HG03571 (cell line): Measurements from ENCODE around the gene RHBDL1.

Source experiments
- ATAC-seq: cut with Tn5 transposase; IDR thresholded peaks from one replicate; pipeline ENCODE4 v1.9.1; 2021; ENCODE audit not compliant: unreplicated experiment

Gene RHBDL1

GRCh38 chr16:672851-673250 is 2.6 kb upstream of the RHBDL1 start:
- ATAC-seq: no peak

GRCh38 chr16:673399-673991 is 2.0 kb upstream of the RHBDL1 start:
- no peak for ATAC-seq

DNA sequence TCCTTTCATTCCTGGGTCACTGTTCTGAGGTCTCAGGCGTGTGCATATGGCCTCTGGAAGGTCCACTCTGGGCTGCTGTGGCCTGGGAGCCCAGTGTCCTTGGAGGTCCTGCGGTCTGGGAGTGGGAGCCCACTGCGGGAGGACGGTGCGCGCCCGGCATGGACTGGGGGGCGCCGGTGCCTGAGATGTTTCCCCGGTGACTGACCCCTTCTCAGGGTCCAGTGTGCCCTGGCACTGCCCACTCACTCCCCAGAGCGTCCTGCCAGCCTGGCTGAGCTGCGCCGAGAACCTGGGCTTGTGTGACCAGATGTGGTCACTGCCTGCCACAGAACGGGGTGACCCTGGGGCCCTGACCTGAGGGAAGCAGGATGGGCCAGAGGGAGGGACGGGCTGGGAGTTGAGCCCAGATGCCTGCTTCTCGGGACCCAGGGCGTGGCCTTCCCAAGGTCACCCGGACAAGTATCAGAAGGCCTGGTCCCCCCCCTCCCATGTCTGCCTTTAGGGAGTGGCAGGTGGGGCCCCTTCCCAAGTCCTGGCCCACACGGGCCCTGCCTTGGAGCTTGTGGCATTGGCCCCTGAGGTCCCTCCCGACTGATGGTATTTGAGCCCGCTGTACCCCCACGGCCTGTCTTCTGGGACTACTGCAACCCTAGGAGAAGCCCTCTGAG is 1.1 kb upstream of the RHBDL1 start:
- no peak for ATAC-seq

DNA sequence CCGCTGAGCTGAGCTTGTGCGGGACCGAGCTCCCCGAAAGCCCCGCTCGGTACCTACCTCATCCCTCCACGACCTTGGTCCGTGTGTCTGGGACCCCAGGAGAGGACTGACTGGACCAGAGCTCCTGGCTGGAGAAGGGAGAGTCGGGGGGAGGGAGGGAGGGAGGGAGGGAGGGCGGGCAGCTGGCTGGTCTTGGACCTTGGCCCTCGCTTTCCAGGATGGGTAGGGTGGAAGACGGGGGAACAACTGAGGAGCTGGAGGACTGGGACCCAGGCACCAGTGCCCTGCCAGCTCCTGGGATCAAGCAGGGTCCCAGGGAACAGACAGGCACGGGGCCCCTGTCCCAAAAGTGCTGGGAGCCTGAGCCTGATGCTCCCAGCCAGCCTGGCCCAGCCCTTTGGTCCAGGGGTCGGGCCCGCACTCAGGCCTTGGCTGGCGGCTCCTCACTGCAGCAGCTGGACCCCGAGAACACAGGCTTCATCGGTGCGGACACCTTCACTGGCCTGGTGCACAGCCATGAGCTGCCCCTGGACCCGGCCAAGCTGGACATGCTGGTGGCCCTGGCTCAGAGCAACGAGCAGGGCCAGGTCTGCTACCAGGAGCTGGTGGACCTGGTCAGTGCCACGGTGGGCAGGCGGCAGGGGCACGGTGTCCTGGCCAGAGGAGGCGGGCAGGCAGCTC is 553 bp downstream of the RHBDL1 start:
- no peak for ATAC-seq

DNA sequence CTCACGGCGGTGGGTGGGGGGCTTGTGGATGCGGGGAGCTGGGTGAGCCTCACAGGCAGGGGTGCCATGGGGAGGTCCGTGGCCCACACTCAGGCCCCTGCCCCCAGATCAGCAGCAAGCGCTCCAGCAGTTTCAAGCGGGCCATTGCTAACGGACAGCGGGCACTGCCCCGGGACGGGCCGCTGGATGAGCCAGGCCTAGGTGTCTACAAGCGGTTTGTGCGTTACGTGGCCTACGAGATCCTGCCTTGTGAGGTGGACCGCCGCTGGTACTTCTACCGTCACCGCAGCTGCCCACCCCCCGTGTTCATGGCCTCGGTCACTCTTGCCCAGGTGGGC is 1.1 kb downstream of the RHBDL1 start:
- ATAC-seq: no peak

GRCh38 chr16:676913-677312 is 1.4 kb downstream of the RHBDL1 start:
- no peak for ATAC-seq

DNA sequence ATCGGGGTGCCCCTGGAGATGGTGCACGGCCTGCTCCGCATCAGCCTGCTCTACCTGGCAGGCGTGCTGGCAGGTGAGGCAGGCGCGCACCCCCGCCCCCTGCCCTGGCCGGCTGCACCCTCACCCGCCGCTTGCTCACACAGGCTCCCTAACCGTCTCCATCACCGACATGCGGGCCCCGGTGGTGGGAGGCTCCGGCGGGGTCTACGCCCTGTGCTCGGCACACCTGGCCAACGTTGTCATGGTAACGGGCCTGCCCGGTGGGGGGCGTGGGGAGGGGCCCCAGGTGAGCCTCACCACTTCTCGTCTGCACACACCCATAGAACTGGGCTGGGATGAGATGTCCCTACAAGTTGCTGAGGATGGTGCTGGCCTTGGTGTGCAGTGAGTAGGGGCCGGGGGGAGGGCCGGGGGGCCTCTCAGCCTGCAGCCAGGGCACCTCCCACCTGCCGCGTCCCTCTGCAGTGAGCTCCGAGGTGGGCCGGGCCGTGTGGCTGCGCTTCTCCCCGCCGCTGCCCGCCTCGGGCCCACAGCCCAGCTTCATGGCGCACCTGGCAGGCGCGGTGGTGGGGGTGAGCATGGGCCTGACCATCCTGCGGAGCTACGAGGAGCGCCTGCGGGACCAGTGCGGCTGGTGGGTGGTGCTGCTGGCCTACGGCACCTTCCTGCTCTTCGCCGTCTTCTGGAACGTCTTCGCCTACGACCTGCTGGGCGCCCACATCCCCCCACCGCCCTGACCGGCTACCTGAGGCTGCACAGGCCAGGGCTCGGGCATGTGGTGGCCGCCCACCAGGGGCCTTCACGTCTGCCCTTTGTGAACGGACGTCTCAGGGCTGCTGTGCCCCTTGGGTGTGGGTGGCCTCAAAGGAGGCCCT is 2.1 kb downstream of the RHBDL1 start:
- ATAC-seq: no peak

GRCh38 chr16:678209-678857 is 2.9 kb downstream of the RHBDL1 start:
- no peak for ATAC-seq

GRCh38 chr16:678858-679813 is 3.7 kb downstream of the RHBDL1 start:
- no peak for ATAC-seq

GRCh38 chr16:679814-680624 is 4.5 kb downstream of the RHBDL1 start, which contains the start of gene STUB1:
Gene STUB1 (plus strand): TSS chr16:680410. CDS start chr16:680526, 116 bp downstream.
- peak; percentile 28 for ATAC-seq

DNA sequence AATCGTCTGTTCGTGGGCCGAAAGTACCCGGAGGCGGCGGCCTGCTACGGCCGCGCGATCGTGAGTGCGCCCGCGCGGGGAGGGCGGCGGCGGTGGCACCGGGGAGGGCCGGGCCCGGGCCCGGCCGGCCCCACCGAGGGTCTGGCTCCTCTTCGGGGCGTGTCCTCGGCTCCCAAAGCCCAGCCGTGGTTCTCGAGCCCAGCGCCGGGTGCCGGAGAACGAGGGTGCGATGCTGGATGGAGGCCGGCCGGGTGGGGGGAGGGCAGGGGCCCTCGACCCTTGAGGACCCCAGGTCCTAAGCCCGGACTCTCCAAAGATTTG is 5.1 kb downstream of the RHBDL1 start:
- ATAC-seq: no peak

GRCh38 chr16:680967-681745 is 5.7 kb downstream of the RHBDL1 start:
- no peak for ATAC-seq

DNA sequence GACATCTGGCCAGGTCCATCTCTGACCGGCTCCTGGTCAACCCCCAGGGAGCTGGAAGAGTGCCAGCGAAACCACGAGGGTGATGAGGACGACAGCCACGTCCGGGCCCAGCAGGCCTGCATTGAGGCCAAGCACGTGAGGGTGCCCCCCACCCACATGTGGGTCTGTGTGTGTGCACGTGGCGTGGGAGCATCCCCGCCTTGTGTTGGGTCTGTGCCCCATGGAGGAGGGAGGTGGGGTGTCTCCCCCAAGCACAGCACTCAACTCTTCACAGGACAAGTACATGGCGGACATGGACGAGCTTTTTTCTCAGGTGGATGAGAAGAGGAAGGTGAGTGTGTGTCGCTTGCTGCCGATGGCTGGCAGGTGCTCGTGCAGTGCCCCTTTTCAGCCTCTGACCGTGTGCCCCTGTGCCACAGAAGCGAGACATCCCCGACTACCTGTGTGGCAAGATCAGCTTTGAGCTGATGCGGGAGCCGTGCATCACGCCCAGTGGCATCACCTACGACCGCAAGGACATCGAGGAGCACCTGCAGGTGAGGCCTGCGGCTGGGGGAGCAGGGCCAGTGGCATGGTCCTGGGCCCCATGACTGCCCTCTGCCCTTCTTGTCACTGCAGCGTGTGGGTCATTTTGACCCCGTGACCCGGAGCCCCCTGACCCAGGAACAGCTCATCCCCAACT is 6.4 kb downstream of the RHBDL1 start:
- ATAC-seq: no peak

- ATAC-seq: no peak
These were observed 7.3 kb downstream of the RHBDL1 start for GRCh38 chr16:682493-683395.

DNA sequence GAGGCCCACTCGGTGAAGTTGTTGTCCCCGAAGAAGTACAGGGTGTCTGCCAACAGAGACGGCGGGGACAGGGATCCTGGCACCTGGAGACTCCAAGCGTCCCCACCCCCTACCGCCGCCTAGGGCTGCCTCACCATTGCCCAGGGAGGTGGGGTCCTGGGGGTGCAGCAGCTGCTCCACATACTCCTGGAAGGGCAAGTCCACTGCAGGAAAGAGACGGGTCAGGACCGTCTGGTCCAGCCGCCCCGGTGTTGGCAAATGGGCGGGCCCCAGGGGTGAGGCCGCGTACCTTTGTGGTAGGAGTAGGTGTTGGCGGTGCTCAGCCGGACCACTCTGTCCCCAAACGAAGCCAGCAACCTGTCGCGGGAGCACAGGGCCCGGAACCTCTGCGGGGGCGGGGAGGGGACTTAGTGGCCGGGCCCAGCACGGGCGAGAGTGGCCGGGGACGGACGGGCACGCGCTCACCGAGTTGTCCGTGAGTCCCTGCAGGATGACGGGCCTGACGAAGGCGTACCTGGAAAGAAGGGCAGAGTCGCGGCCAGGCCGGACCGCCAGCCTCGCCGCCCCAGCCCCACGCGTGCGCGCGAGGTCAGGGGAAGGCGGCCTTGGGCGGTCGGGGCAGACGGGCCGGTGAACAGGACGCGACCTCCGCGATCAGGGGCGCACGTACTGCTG is 8.1 kb downstream of the RHBDL1 start:
- ATAC-seq: no peak

GRCh38 chr16:684071-684794 is 8.8 kb downstream of the RHBDL1 start, which contains the start of gene JMJD8:
Gene JMJD8 (minus strand): TSS chr16:684334. CDS start chr16:684319, 15 bp downstream.
- ATAC-seq: peak; percentile 46
